Measurements from ENCODE around the gene GTF2F1. TPM values are rescaled to one million over a fixed set of nuclear protein-coding genes. Genes with fewer than 3 reads are reported as not detected.

The GTF2F1 gene
- total and polyA plus RNA-seq, 9 of the 15 experiments (the other 6 are each of a cell fraction or from before 2014, with no cell fraction given), result 4.7 to 75.4 (median 68.4) TPM

DNA sequence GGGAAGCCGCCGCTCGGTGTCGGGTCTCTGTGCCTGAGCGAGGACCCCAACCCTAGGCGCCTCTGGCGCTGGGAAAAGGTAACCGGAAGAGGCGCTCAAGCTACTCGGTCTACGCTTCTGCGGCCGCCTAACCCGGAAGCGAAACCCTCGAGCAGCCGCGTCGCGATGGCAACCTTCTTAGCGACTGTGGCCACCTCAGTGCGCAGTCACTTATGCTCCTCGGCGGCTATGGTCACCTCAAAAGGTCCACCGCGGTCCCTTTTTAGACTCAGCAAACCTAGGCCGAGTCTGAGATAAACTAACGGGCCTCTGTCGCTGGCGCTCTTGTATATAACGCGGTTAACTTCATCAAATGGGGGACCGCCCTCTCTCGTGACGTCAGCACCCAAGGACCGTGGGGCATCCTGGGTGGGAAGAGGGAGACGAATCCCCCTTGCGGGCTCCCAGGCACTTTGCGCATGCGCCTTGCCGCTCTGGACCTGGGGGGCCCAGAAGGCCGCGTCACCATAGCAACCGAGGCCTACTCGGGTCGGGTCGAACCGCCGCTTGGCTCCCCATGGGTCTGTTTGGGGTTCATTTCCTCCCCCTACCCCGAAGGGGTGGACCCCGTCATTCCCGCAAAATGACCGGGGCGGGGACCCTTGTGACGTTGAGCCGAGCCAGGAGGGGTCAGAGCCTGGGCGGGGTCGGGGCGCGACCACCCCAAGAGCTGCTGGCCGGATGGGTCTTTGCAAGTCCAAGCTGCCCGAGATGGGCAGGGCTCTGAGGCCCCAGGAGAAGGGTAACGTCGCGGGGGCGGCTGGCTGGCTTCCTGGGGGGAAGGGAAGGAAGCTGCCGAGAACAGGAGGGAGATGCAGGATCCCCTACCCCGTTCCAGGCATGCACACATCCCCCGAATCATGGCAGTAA lies at the start of gene GTF2F1 (continued):
- TF ChIP-seq FOXJ2 (tag; IDR thresholded peaks at IDR 0.05), result peak; percentile 39; the same call in 1 of the 2 replicates
- TF ChIP-seq LEF1 (IDR thresholded peaks at IDR 0.05), result peak; percentile 72
- TF ChIP-seq TBP (optimal IDR thresholded peaks at IDR 0.05; ENCODE audit: low read depth, low read length), result peak; percentile 73
- peak; percentile 56 for TF ChIP-seq MEIS2 (IDR thresholded peaks at IDR 0.05; ENCODE audit: partially characterized antibody)
- peak; percentile 57 for TF ChIP-seq MTA2 (IDR thresholded peaks at IDR 0.05; ENCODE audit: low read depth)
- TF ChIP-seq SP1 (CRISPR knock-in tag; IDR thresholded peaks at IDR 0.05), result peak; percentile 71
- TF ChIP-seq CSDE1 (IDR thresholded peaks at IDR 0.05), result peak in 1 of 2 experiments; percentile 90; a peak in 2 of 4 replicates
- TF ChIP-seq ZNF785 (CRISPR knock-in tag; IDR thresholded peaks at IDR 0.05), result no peak
- 0 out of 2 replicates have a peak, but pooled peaks have one; percentile 28 for TF ChIP-seq ESRRA (IDR thresholded peaks at IDR 0.05; ENCODE audit: borderline replicate concordance, low read depth)
- 0 out of 2 replicates have a peak, but pooled peaks have one; percentile 25 for TF ChIP-seq MYC (IDR thresholded peaks at IDR 0.05; ENCODE audit: low read depth, low read length)
- TF ChIP-seq MYC (CRISPR knock-in tag; IDR thresholded peaks at IDR 0.05; ENCODE audit: borderline replicate concordance, low read depth), result no peak
- no peak for TF ChIP-seq POLR2AphosphoS2 (IDR thresholded peaks at IDR 0.05; ENCODE audit: low read length)
- TF ChIP-seq KAT7 (CRISPR knock-in tag; IDR thresholded peaks at IDR 0.05; ENCODE audit: borderline replicate concordance), result peak; percentile 79; the same call in 1 of the 2 replicates
- TF ChIP-seq SETDB1 (IDR thresholded peaks at IDR 0.05; ENCODE audit: low read length), result no peak
- peak; percentile 98 for TF ChIP-seq RFX1 (IDR thresholded peaks at IDR 0.05)
- TF ChIP-seq, protein P1, sequence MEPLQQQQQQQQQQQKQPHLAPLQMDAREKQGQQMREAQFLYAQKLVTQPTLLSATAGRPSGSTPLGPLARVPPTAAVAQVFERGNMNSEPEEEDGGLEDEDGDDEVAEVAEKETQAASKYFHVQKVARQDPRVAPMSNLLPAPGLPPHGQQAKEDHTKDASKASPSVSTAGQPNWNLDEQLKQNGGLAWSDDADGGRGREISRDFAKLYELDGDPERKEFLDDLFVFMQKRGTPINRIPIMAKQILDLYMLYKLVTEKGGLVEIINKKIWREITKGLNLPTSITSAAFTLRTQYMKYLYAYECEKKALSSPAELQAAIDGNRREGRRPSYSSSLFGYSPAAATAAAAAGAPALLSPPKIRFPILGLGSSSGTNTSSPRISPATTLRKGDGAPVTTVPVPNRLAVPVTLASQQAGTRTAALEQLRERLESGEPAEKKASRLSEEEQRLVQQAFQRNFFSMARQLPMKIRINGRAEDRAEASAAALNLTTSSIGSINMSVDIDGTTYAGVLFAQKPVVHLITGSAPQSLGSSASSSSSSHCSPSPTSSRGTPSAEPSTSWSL (CRISPR knock-in tag; IDR thresholded peaks at IDR 0.05; ENCODE audit: borderline replicate concordance), result no peak
- peak; percentile 46; the same call in 1 of the 2 replicates for TF ChIP-seq MTA1 (IDR thresholded peaks at IDR 0.05; ENCODE audit: borderline replicate concordance)
- TF ChIP-seq, protein P2, sequence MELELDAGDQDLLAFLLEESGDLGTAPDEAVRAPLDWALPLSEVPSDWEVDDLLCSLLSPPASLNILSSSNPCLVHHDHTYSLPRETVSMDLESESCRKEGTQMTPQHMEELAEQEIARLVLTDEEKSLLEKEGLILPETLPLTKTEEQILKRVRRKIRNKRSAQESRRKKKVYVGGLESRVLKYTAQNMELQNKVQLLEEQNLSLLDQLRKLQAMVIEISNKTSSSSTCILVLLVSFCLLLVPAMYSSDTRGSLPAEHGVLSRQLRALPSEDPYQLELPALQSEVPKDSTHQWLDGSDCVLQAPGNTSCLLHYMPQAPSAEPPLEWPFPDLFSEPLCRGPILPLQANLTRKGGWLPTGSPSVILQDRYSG (tag; conservative IDR thresholded peaks at IDR 0.05; ENCODE audit: low read depth), result 0 out of 2 replicates have a peak, but pooled peaks have one; percentile 45
- peak; percentile 99 for TF ChIP-seq NR2C1 (IDR thresholded peaks at IDR 0.05)
- peak; percentile 99 for TF ChIP-seq NR2C1 (tag; IDR thresholded peaks at IDR 0.05)
- peak; percentile 44; the same call in 1 of the 2 replicates for TF ChIP-seq RB1 (IDR thresholded peaks at IDR 0.05; ENCODE audit: low read depth)
- TF ChIP-seq SMARCB1 (IDR thresholded peaks at IDR 0.05; ENCODE audit: insufficient read length, low read depth), result no peak
- TF ChIP-seq, protein P3, sequence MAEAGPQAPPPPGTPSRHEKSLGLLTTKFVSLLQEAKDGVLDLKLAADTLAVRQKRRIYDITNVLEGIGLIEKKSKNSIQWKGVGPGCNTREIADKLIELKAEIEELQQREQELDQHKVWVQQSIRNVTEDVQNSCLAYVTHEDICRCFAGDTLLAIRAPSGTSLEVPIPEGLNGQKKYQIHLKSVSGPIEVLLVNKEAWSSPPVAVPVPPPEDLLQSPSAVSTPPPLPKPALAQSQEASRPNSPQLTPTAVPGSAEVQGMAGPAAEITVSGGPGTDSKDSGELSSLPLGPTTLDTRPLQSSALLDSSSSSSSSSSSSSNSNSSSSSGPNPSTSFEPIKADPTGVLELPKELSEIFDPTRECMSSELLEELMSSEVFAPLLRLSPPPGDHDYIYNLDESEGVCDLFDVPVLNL (CRISPR knock-in tag; IDR thresholded peaks at IDR 0.05; ENCODE audit: low read depth), result no peak
- no peak for TF ChIP-seq NR4A1 (CRISPR knock-in tag; IDR thresholded peaks at IDR 0.05)
- no peak for TF ChIP-seq NR4A1 (tag; IDR thresholded peaks at IDR 0.05)
- TF ChIP-seq FOXK2 (conservative IDR thresholded peaks at IDR 0.05 in 1 of 2, IDR thresholded peaks at IDR 0.05 in 1 of 2; ENCODE audit: low read depth in 2 of 2), result peak in 1 of 2 experiments; percentile 37; a peak in 2 of 4 replicates
- TF ChIP-seq MXI1 (IDR thresholded peaks at IDR 0.05; ENCODE audit: low read depth, low read length), result peak; percentile 89

Measured in K562 (cell line).